ENCODE measurements around the gene PER2. TPM values are rescaled to one million over a fixed set of nuclear protein-coding genes. Genes with fewer than 3 reads are reported as not detected.

PER2 gene
- total RNA-seq, 2 experiments from 2014 or later: 33.8 to 38.2 TPM

- DNase-seq (no peak), ATAC-seq (ENCODE audit: poor library complexity) (no peak)
- Histone ChIP-seq H3K4me3 (ENCODE audit: low read length) (no peak overlapping the region), H3K9me3 (ENCODE audit: control insufficient read depth in 1 of 2, insufficient read depth in 1 of 2, low read length in 2 of 2) (no peaks in the 10 kb centered on the region), H3K4me1 (ENCODE audit: insufficient read depth, low read length) (peaks cover 27% of the 10 kb centered on the region), H3K27ac (ENCODE audit: low read depth in 1 of 2, low read length in 2 of 2) (no peak overlapping the region), H3K36me3 (ENCODE audit: insufficient read depth, low read length) (no peaks in the 10 kb centered on the region), H3K27me3 (ENCODE audit: control insufficient read depth in 1 of 2, insufficient read depth in 2 of 2, low read length in 2 of 2) (no peaks in the 10 kb centered on the region)
- H3K4me1 Mint-ChIP-seq (ENCODE audit: low read depth): peaks cover 25% of the 10 kb centered on the region
- no peak overlapping the region for H3K27ac Mint-ChIP-seq
- intact Hi-C loops (cut with DNase I, micrococcal nuclease): loop anchor here in 1 of 2 experiments (2.0 kb wide), 1 partner anchor 137 kb away; no protein-coding TSS in a partner anchor
- H3K9me3 Mint-ChIP-seq: no peaks in the 10 kb centered on the region
- TF ChIP-seq, protein P1, sequence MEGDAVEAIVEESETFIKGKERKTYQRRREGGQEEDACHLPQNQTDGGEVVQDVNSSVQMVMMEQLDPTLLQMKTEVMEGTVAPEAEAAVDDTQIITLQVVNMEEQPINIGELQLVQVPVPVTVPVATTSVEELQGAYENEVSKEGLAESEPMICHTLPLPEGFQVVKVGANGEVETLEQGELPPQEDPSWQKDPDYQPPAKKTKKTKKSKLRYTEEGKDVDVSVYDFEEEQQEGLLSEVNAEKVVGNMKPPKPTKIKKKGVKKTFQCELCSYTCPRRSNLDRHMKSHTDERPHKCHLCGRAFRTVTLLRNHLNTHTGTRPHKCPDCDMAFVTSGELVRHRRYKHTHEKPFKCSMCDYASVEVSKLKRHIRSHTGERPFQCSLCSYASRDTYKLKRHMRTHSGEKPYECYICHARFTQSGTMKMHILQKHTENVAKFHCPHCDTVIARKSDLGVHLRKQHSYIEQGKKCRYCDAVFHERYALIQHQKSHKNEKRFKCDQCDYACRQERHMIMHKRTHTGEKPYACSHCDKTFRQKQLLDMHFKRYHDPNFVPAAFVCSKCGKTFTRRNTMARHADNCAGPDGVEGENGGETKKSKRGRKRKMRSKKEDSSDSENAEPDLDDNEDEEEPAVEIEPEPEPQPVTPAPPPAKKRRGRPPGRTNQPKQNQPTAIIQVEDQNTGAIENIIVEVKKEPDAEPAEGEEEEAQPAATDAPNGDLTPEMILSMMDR (IDR thresholded peaks at IDR 0.05): no peak
- POLR2A ChIA-PET: no interaction called here
- H3K4me3 Mint-ChIP-seq: no peak overlapping the region
- peaks cover 8% of the 10 kb centered on the region for H3K36me3 Mint-ChIP-seq (ENCODE audit: low read depth)
- H3K27me3 Mint-ChIP-seq: no peaks in the 10 kb centered on the region
- CTCF ChIA-PET: no interaction called here
Measured at GRCh38 chr2:238291550-238292281, 3.3 kb upstream of the PER2 start.

DNA sequence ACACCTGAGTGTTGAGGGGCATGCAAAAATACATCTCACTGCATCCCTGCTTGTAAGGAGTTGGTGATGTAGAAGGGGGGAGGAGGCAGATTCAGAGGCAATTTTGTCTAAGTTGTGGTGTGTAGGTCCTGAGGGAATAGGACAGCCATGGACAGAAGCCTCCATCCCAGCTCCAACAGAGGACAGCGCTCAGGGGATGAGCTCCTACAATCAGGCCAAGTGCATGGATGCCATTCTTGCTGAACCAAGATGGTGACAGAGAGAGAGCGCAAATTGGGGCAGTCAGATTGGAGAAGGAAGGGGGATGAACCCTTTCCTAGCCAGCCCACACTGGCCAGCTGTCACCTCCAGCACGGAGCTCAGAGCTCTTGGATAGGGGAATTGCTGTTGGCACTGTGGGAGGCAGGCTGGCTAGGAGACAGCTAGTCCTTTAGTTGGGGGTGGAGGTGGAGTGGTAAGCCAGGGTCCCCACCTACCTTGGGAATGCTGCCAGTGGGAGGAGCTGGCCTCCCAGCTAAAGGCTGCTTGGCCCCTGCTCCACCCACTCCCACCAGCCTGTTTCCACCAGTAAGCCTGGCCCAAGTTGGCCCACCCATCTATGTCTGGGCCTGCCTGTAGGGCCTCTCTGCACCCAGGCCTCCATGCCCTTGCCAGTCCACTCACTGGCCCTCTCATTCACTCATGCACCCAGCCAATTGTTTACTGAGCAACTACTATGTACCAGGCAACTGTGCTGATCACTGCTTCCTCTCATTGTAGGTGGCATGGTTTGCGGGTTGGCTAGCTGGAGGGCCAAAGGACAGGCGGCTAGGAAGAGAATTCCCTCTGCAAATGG lies 2.5 kb upstream of the PER2 start:
- no peak overlapping the region for H3K4me3 ChIP-seq (ENCODE audit: low read length)
- H3K9me3 ChIP-seq (ENCODE audit: control insufficient read depth in 1 of 2, insufficient read depth in 1 of 2, low read length in 2 of 2): no peaks in the 10 kb centered on the region
- Mint-ChIP-seq H3K36me3 (ENCODE audit: low read depth) (peaks cover 8% of the 10 kb centered on the region), H3K4me3 (peak overlapping the region; percentile 99), H3K27me3 (no peaks in the 10 kb centered on the region), H3K4me1 (ENCODE audit: low read depth) (peaks cover 33% of the 10 kb centered on the region), H3K27ac (peak overlapping the region; percentile 99), H3K9me3 (no peaks in the 10 kb centered on the region)
- no peaks in the 10 kb centered on the region for H3K27me3 ChIP-seq (ENCODE audit: control insufficient read depth in 1 of 2, insufficient read depth in 2 of 2, low read length in 2 of 2)
- H3K27ac ChIP-seq (ENCODE audit: low read depth in 1 of 2, low read length in 2 of 2): no peak overlapping the region
- H3K36me3 ChIP-seq (ENCODE audit: insufficient read depth, low read length): no peaks in the 10 kb centered on the region
- no peak for ATAC-seq (ENCODE audit: poor library complexity)
- intact Hi-C loops (cut with DNase I, micrococcal nuclease): loop anchor here in 1 of 2 experiments (2.0 kb wide), 1 partner anchor 138 kb away; no protein-coding TSS in a partner anchor
- peaks cover 31% of the 10 kb centered on the region for H3K4me1 ChIP-seq (ENCODE audit: insufficient read depth, low read length)
- TF ChIP-seq, protein P1 (IDR thresholded peaks at IDR 0.05): no peak
- ChIA-PET POLR2A (no interaction called here), CTCF (no interaction called here)
- DNase-seq: no peak

DNA sequence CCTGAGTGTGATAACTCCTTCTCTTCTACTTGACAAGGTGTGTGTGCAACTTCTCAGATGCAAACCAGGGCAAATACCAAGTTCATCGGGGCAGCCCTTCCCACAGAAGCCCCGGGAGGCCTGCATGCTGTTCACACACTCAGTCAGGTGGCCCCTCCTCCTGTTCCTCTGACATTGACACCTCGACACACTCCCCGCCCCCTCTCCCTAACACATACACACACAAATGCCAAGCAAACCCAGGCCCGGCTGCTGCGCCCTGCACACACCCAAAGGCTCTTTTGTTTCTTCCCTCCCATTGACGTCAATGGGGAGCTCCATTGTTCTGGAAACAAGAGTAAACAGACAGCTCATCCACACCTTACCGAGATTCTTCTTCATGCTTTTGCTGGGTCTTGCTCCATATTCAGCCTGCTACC lies 1.7 kb upstream of the PER2 start:
- CTCF ChIA-PET: interaction anchor here (1.5 kb wide), 1 partner anchor 27 kb away, joined by 4 read pairs; no protein-coding TSS in a partner anchor
- peak overlapping the region; percentile 99 for H3K4me3 Mint-ChIP-seq
- Histone ChIP-seq H3K4me3 (ENCODE audit: low read length) (no peak overlapping the region), H3K9me3 (ENCODE audit: control insufficient read depth in 1 of 2, insufficient read depth in 1 of 2, low read length in 2 of 2) (no peaks in the 10 kb centered on the region), H3K4me1 (ENCODE audit: insufficient read depth, low read length) (peaks cover 37% of the 10 kb centered on the region), H3K27me3 (ENCODE audit: control insufficient read depth in 1 of 2, insufficient read depth in 2 of 2, low read length in 2 of 2) (no peaks in the 10 kb centered on the region), H3K36me3 (ENCODE audit: insufficient read depth, low read length) (no peaks in the 10 kb centered on the region), H3K27ac (ENCODE audit: low read depth in 1 of 2, low read length in 2 of 2) (no peak overlapping the region)
- peaks cover 8% of the 10 kb centered on the region for H3K36me3 Mint-ChIP-seq (ENCODE audit: low read depth)
- no peak for ATAC-seq (ENCODE audit: poor library complexity)
- H3K27me3 Mint-ChIP-seq: no peaks in the 10 kb centered on the region
- H3K4me1 Mint-ChIP-seq (ENCODE audit: low read depth): peaks cover 36% of the 10 kb centered on the region
- POLR2A ChIA-PET: interaction anchor here (1.6 kb wide), 1 partner anchor 26 kb away, joined by 7 read pairs; no protein-coding TSS in a partner anchor
- TF ChIP-seq, protein P1 (IDR thresholded peaks at IDR 0.05): no peak
- H3K9me3 Mint-ChIP-seq: no peaks in the 10 kb centered on the region
- DNase-seq: peak in 7 of 14 experiments; percentile 12 to 57 (median 23)
- intact Hi-C loops (cut with DNase I, micrococcal nuclease): loop anchor here in 1 of 2 experiments (2.0 kb wide), 1 partner anchor 139 kb away; no protein-coding TSS in a partner anchor
- H3K27ac Mint-ChIP-seq: peak overlapping the region; percentile 99

All from CD4-positive, alpha-beta T cell (primary cell).